CD4-positive, alpha-beta T cell treated with Interleukin-17A for 4 hours (primary cell): Measurements from ENCODE around the gene NF1.
"Not testable (repeated sequence)": the region's sequence is repeated elsewhere in the genome, so short reads cannot be mapped to it uniquely, and the experiment has no call there.

Experiments
- DNase-seq: peaks from one replicate; pipeline ENCODE4 v3.0.0-alpha.2; 2020; ENCODE audit warnings: mixed read lengths

The NF1 gene

DNA sequence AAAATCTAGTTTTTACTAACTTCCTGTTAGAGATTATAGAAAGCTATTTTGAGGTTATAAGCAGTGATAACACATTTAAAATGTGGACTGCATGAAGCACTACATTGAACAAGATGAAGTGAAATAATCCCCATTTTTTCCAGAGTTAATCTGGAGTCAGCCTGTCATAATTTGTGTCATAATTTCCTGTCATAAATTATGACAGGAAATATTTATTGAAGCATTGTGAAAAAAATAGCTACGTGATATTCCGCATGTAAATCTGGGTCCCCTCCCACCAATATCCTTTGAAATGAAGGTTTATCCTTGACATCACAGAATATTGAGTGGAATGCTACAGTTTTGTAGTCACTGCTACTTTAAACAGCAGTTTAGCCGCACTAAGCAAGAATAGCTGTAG lies 162.2 kb downstream of the NF1 start:
- no peak for DNase-seq

DNA sequence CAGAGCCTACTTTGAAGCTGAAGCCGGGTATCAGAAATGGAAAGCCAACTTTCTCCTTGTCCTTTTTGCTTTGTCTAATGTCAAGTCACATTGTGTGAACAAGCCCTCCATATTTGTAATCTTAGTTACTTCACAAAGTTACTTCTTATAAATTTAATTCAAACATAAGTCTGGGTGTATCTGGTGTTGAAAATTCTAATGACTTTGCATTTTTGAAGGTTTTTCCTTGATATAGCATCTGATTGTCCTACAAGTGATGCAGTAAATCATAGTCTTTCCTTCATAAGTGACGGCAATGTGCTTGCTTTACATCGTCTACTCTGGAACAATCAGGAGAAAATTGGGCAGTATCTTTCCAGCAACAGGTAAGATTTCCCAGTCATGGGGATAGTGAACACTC lies 165.4 kb downstream of the NF1 start:
- no peak for DNase-seq

DNA sequence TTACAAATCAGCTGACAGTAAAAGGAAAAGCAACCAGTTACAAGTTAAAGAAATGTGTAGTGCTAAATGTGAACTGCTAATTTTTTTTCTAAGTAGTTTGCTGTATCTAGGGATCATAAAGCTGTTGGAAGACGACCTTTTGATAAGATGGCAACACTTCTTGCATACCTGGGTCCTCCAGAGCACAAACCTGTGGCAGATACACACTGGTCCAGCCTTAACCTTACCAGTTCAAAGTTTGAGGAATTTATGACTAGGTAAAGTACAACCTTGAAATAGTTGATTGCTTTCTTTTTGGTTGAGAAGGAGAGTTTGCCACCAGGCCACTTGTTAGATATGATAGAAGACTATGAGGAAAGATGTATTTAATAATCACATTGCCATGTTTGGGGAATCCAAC lies 166.8 kb downstream of the NF1 start:
- no peak for DNase-seq

DNA sequence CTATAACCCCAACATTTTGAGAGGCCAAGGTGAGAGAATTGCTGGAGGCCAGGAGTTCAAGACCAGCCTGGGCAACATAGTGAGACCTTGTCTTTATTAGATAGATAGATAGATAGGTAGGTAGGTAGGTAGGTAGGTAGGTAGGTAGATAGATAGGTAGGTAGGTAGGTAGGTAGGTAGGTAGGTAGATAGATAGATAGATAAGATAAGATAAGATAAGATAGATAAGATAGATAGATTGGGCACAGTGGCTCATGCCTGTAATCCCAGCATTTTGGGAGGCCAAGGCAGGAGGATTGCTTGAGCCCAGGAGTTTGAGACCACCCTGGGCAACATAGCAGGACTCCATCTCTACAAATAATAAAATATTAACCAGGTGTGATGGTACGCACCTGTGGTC lies 168.1 kb downstream of the NF1 start:
- DNase-seq: not testable (repeated sequence)

DNA sequence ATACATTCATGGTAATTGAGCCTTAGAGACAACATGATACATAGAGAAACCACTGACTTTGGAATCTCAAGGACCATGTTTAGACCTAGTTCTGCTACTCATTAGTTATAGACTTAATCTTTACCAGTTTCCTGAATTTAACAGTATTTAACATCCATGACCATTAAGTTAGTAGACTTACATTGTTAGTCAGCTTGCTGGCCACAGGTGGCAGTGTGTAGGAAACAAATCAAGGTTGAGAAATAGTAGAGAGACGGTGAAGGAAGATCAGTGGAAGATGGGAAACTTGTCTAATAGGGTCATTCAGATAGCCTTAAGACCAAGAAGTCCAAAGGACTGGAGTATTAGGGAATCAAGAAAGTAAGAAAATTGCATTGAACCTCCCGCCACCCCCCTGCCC lies 171.3 kb downstream of the NF1 start:
- DNase-seq: peak; percentile 38

DNA sequence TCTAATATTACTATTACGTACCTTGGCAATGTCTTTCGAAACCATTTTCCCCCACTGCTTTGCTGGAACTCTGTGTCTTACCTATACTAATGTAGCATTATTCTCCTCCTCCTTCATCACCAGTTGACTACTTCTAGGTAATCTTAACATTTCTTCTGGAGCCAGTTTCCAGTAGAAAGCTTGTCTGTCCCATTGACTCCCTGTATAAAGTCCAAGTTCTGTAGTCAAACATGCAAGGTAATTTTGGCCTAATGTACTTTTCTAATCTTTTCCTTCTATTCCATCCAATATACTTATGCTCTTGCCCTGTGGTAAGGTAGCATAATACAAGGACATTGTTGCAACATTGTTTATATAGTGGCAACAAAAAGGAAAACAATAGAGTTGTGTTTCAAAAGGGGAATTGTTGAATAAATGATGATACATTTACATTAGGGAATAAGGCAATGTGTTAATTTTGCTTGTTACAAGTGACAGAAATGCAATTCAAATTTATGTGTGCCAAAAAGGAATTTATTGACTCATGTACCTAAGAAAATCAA lies 174.3 kb downstream of the NF1 start:
- DNase-seq: no peak

DNA sequence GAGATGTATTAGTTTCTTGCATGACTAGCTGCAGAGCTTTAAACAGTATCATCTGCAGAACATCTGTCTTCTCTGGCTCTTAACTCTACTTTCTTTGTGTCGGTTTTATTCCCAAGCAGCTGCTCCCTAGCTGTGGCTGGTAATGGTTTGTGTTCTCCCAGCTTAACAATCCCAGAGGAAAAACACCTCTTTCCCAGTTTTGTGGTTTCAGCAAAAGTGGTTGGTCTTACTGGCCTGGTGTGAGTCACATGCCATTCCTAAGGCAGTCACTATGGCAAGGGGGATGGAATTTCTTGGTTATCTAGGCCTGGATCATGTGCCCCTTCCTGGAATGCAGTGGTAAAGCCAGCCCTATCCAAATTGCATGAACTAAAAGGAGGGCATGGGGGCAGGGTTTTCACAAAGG lies 174.8 kb downstream of the NF1 start:
- DNase-seq: no peak

DNA sequence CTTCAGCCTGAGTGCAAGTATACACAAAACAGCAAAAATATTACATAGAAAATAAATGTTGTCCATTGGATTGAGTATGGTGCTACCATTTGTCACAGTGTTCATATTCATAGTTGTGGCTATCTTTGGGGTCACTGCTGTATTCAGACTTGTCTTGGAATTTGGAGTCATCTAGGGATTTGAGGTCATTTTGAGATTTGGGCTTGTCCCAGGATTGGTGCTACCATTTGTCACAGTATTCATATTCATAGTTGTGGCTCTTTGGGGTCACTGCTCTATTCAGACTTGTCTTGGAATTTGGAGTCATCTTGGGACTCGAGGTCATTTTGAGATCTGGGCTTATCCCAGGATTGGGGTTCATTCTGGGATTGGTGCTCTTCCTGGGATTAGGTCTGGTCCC lies 177.5 kb downstream of the NF1 start:
- no peak for DNase-seq

DNA sequence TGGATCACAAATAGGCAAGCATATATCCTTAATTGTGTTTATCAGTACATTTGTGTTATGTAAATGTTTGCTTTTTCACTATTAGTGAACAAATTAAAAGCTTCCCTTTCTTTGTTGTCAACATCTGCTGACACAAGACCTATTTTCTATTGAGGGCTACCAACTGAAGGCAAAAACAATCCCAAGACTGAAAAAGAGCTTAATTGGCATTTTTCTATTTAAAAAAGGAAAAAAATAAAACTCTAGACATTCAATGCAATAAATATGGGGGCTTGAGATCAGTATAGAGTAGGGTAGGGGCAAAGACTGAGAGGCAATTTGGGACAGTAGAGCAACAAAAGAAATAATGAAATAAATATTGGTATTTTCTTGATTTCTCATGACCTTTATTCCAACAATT lies 178.0 kb downstream of the NF1 start:
- DNase-seq: no peak

DNA sequence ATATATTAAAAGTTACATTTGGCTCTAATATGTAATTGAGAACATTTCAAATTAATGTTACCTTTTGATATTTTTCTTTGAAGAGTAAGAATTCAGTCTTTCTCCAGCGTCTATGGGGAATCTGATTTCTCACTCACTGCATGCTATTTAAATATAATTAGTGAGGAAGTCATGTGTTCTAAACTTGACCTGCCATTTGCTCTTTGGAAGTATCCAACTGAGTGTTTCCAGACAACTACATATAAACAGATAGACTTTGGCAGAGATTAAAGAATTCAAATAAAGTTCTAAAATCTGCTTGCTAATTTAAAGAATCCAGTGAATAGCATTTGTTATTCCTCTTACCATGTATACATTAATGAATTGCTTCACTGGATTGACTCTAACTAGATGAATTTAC lies 178.7 kb downstream of the NF1 start:
- DNase-seq: no peak

DNA sequence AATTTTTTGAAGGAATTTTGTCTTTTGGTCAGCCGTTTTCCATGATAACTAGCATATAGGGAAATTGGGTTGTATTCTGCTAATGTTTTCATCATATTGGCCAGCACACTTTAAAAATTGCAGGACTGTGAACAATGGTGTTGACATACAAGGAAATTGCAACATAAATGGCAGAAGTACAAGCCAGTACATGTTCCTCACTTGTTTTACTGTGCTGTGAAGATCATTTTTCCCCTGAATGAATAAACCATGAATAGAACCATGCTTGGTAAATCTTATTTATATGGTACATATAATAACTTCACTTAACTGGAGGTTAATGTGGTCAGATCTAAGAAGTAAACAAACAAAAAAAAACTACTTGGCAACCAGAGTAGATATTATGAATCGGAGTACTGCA lies 179.5 kb downstream of the NF1 start:
- DNase-seq: no peak

DNA sequence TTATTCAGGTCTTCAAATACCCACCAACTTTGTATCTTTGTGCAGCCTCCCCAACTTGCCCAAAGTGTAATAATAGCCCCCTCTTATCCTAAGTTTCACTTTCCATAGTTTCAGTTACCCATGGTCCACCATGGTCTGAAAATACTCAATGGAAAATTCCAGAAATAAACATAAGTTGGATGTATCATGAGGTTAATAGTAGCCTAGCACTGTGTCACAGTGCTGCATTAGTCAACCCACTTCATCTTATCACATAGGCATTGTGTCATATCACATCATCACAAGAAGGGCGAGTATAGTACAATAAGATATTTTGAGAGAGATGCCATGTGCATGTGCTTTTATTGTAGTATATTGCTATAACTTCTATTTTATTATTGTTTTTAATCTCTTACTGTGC lies 180.3 kb downstream of the NF1 start:
- DNase-seq: no peak

DNA sequence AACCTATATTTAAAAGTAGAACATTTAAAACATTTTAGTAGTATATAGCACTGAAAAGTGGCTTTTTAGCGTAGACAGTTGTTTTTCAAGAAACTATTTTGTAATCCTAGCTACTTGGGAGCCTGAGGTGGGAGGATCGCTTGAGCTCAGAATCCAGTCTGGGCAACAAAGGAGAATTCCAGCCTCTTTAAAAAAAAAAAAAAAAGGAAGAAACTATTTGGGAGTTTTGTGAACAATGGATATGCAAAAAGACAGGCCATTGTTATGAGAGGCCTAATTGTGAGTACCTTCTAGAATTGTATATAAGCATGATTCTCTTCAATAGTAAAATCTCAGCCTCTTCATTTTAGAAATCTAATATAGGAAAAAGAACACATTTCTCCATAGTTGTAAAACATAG lies 184.6 kb downstream of the NF1 start:
- DNase-seq: no peak

DNA sequence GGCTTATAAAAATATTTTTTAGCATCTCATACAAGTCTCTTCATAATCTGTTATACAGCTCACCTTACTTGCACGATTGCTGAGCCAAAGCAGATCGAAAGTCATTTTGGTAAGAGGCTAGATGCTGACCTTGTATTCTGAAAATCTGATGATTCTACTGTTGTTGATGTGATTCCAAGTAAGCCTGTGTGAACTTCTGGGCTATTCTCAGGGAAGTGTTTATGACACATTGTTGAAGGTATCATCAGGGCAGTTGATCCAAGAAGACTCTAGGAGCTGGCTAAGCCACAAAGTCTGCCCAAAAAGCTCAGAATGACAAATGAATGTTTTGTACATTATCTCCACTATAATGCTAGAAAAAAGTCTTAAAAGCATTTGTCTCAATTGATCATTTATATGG lies 186.3 kb downstream of the NF1 start:
- DNase-seq: no peak

DNA sequence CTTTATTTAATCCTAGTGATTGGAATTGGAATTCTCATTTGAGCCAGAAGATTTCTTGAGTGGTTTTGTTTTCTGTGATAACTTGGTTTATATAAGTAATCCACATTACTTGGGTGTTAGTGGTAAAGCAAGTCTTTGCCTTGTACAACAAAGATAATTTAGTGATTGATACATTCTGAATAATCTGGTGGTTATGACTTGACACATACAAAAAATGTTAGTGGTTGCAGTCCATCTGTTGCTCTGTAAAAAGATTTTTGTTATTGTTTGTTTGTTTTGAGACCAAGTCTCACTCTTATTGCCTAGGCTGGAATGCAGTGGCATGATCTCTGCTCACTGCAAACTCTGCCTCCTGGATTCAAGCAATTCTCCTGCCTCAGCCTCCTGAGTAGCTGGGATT lies 189.1 kb downstream of the NF1 start:
- DNase-seq: no peak

DNA sequence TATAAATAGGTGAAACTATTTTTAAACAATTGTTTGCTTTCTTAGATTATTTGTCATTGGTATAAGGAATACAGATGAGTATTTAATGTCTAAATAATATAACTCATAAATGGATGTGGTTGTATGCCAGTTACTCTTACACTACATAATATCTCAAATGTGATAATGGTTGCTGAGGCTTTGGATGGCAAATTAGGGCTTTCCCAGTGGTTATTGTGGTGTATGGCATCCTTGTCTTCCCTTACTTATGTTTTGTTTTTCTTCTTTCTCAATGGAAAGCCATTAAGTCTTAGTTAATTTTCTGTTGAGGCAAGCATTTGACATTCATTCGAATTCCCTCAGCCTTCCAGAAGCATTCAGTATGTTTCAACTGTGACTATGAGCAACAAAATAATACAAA lies 191.8 kb downstream of the NF1 start:
- no peak for DNase-seq

DNA sequence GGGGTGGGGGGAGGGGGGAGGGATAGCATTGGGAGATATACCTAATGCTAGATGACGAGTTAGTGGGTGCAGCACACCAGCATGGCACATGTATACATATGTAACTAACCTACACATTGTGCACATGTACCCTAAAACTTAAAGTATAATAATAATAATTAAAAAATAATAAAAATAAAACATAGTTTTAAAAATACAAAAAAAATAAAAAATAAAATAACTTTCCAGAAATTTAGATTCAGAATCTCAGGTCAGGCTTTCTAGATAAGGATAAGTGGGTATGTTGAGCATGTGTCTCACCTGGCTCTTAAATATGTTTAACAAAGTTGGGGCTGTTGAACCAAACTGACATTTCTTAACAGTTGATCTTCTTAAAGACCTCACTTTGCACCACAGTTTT lies 193.2 kb downstream of the NF1 start:
- DNase-seq: not testable (repeated sequence)

DNA sequence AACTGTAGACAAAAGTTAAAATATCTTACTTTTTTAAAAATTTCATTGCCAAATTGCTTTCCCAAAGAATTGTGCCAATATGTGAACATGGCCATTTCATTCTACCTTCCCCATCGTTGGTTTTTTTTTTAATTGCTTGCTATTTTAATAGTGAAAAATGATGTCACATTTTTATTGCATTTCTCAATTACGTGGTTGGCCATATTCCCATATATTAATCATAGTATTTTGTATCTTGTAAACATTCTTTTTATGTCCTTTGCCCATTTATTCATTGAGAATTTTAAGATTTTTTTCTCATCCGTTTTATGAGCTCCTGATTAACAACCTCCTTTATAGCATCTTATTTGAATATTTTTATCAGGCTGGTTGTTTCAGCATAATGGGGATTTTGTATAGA lies 195.0 kb downstream of the NF1 start:
- no peak for DNase-seq

DNA sequence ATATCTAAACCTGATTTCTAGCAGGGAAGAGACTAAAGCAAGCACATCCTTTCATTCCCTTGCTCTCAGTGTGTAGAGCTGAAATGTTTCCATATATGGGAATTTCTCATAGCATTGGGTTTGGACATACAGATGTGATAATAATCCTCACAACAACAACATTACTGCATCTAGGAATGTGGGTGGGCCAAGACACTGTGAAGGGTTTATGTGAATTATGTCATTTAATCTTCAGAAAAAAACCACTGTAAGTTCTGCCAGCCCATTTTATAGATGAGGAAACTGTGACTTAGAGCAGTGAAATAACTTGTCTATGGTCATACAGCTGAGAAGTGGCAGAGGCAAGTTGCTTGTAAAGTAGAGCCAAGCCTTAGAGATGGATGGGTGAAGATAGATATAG lies 197.0 kb downstream of the NF1 start:
- DNase-seq: no peak

DNA sequence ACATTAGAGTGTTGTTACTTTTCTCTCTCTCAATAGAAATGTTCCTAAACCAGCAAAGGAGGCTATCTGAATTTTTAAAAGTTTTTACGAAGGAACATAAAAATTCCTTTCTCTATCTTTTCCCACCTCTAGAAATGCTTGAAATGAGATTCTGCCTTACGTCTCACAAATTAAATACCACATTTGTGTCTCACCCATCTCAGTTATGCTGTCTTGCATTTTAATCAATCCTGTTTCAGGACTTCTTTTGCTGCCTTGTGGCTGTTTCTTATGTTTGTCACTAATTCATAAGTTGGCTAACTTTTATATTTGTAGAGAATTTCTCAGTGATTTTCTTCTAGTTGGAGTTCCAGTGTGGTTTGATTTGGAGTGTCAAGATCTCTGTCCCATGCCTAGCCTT lies 198.8 kb downstream of the NF1 start:
- DNase-seq: no peak

DNA sequence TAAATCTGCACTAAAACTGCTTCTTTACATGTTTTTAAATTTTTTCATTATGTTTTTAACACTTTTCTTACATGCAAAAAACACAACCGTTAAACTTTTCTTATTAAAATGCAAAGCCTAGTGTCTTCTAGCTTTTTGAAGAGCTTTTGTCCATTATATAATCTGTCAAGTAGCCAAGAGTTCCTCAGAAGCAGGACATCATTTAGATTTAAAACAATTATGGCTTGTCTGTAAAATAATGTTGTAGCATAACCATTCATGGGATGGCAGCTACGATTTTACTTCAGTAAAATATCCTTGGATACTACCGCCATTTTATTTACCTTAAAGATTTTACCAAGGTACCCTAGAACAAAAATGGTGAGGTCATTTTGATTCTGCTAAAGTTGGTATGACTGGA lies 199.5 kb downstream of the NF1 start:
- no peak for DNase-seq

DNA sequence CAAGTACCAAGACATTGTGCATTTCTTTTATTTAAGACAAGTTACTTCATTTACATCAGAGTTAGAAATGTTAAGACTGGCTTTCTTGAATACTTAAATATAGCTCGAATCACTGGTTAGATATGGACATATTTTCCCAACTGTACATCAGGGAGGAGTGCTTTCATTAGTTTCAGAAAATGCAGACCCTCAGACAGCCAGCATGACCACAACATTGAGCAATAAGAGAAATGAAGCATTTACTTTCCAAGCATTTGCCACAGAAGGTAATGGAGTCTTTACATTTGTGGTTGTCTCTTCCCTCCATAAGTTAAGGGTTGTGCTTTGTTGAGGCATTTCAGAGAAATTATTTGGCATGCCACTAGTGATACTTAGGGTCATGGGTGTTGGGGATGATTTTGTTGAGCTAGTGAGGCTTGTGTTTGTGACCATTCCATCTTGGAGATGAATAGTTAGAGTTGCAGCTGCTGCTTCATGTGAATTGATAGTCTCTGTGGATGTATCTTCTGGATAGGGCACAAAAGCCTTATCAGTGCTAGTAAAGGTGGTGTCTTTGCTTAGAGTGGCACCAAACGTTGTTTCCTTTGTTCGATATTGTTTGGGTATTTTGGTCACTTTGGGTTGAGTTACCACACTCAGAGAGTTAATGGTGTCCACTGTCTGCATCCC lies 200.2 kb downstream of the NF1 start:
- no peak for DNase-seq

DNA sequence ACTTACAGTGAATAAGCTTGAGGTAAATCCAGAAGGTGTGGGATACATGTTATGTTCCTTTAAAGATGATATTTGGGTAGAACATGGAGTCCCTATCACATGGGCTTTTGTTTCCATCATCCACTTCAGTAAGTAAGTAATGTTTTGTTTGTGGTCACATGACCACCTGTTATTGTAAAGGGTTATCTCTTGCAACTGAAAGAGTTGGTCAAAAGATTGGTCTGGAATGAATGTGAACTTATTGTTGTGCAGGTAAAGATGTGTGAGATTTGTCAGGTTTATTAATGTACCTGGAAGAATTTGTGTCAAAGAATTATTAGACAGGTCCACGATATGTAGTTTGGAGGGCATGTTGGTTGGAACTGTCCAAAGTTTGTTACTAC lies 200.7 kb downstream of the NF1 start:
- DNase-seq: no peak

DNA sequence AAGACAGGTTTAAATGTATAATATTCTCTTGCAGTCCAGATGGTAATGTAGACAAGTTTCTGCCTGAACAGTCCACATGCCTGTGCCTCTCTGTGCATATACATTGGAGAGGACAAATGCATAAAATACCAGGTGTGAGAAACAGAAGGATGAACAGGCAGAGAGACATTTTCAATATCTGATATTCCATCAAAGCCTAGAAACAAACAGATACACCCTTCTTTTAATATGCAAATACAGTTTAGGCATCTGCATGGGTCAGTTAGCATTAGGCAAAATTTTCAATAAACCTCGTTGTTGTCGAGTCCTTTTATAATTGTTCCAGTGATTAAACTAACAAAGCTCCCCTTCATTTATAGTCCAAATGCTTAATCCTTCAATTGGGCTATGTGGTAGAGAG lies 201.4 kb downstream of the NF1 start:
- no peak for DNase-seq

DNA sequence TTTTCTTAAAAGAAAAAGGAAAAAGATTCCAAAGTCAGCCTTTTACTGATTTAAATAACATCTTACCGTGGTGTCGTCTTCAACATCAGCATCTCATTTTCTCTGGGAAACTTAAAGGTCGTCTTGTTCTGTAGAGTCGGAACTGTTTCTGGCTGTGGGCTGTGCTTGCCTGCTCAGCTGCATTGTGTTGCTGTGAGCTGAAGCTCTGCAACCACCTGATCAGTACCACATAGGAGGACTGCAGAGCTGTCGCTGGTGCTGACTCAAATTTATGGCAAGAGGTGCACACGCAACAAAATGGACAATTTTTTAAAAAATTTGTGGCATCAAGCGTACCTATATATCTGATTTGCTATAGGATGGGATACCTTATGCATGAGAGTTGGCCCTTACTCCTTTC lies 202.3 kb downstream of the NF1 start, which contains the start of gene OMG:
Gene OMG (minus strand): TSS at position 150 of the 400 bp plus-strand sequence. CDS start 908 bp downstream, outside the sequence.
- DNase-seq: no peak
